ENCODE data around the gene NAE1. TPM values are rescaled to one million over a fixed set of nuclear protein-coding genes. Genes with fewer than 3 reads are reported as not detected.

Gene NAE1
- total RNA-seq (2014; rRNA removed; shearing (Covaris generic); ENCODE audit: low replicate concordance) = 60.4 and 112 TPM in 2 replicates

GRCh38 chr16:66830422-66831404, at the start of gene NAE1:
Gene NAE1 (minus strand): TSS chr16:66830976. CDS start chr16:66830899, 77 bp downstream.
- Histone ChIP-seq H3K9ac (ENCODE audit: low read length) (peak within 1 kb of the TSS; percentile 94), H2AFZ (ENCODE audit: low read length) (peak within 1 kb of the TSS; percentile 88), H3K36me3 (ENCODE audit: insufficient read depth, low read length) (peaks cover 18% of the 10 kb centered on the region; the same call in 1 of the 2 replicates), H4K20me1 (ENCODE audit: insufficient read depth, low read depth, low read length) (peaks cover 4% of the 10 kb centered on the region; the same call in 1 of the 2 replicates), H3K27ac (ENCODE audit: low read length) (peak within 1 kb of the TSS; percentile 58), H3K4me3 (ENCODE audit: low read length) (peak within 1 kb of the TSS; percentile 97), H3K27me3 (ENCODE audit: low read length) (no peaks in the 10 kb centered on the region), H3K4me1 (ENCODE audit: low read length) (peaks cover 13% of the 10 kb centered on the region), H3K9me3 (ENCODE audit: low read length) (no peaks in the 10 kb centered on the region), H3K9me2 (replicated peaks; ENCODE audit: insufficient read depth, low read length) (no peaks in the 10 kb centered on the region), H3K4me2 (ENCODE audit: low read depth, low read length, poor library complexity, severe bottlenecking) (peak within 1 kb of the TSS; percentile 65), H3K79me2 (ENCODE audit: low read length) (peaks cover 50% of the 10 kb centered on the region)
- DNase-seq = peak; percentile 96

- Histone ChIP-seq H3K9ac (ENCODE audit: low read length) (no peak overlapping the region), H3K36me3 (ENCODE audit: insufficient read depth, low read length) (no peaks in the 10 kb centered on the region), H3K27me3 (ENCODE audit: low read length) (no peaks in the 10 kb centered on the region), H2AFZ (ENCODE audit: low read length) (no peak overlapping the region), H3K9me3 (ENCODE audit: low read length) (no peaks in the 10 kb centered on the region), H3K4me1 (ENCODE audit: low read length) (peaks cover 30% of the 10 kb centered on the region), H3K4me3 (ENCODE audit: low read length) (no peak overlapping the region), H4K20me1 (ENCODE audit: insufficient read depth, low read depth, low read length) (no peaks in the 10 kb centered on the region), H3K27ac (ENCODE audit: low read length) (no peak overlapping the region), H3K9me2 (replicated peaks; ENCODE audit: insufficient read depth, low read length) (no peaks in the 10 kb centered on the region), H3K4me2 (ENCODE audit: low read depth, low read length, poor library complexity, severe bottlenecking) (no peak overlapping the region), H3K79me2 (ENCODE audit: low read length) (peaks cover 22% of the 10 kb centered on the region)
- DNase-seq = no peak
These were observed 47.3 kb upstream of the NAE1 start for GRCh38 chr16:66878067-66878466.

- Histone ChIP-seq H3K4me2 (ENCODE audit: low read depth, low read length, poor library complexity, severe bottlenecking) (no peak overlapping the region), H3K9me2 (replicated peaks; ENCODE audit: insufficient read depth, low read length) (no peaks in the 10 kb centered on the region), H3K4me1 (ENCODE audit: low read length) (peaks cover 20% of the 10 kb centered on the region), H3K36me3 (ENCODE audit: insufficient read depth, low read length) (no peaks in the 10 kb centered on the region), H4K20me1 (ENCODE audit: insufficient read depth, low read depth, low read length) (no peaks in the 10 kb centered on the region), H3K4me3 (ENCODE audit: low read length) (no peak overlapping the region), H3K9me3 (ENCODE audit: low read length) (no peaks in the 10 kb centered on the region), H3K79me2 (ENCODE audit: low read length) (no peaks in the 10 kb centered on the region), H3K27me3 (ENCODE audit: low read length) (no peaks in the 10 kb centered on the region), H2AFZ (ENCODE audit: low read length) (no peak overlapping the region), H3K9ac (ENCODE audit: low read length) (no peak overlapping the region), H3K27ac (ENCODE audit: low read length) (no peak overlapping the region)
- no peak for DNase-seq
These were observed 43.5 kb upstream of the NAE1 start for GRCh38 chr16:66874079-66874775.

- no peak for DNase-seq
- Histone ChIP-seq H3K4me2 (ENCODE audit: low read depth, low read length, poor library complexity, severe bottlenecking) (no peak overlapping the region), H3K79me2 (ENCODE audit: low read length) (no peaks in the 10 kb centered on the region), H3K4me3 (ENCODE audit: low read length) (no peak overlapping the region), H3K9me2 (replicated peaks; ENCODE audit: insufficient read depth, low read length) (no peaks in the 10 kb centered on the region), H4K20me1 (ENCODE audit: insufficient read depth, low read depth, low read length) (no peaks in the 10 kb centered on the region), H3K27ac (ENCODE audit: low read length) (no peak overlapping the region), H3K4me1 (ENCODE audit: low read length) (peaks cover 20% of the 10 kb centered on the region), H3K27me3 (ENCODE audit: low read length) (no peaks in the 10 kb centered on the region), H3K9me3 (ENCODE audit: low read length) (no peaks in the 10 kb centered on the region), H3K9ac (ENCODE audit: low read length) (no peak overlapping the region), H2AFZ (ENCODE audit: low read length) (no peak overlapping the region), H3K36me3 (ENCODE audit: insufficient read depth, low read length) (no peaks in the 10 kb centered on the region)
These were observed 42.9 kb upstream of the NAE1 start for GRCh38 chr16:66873685-66874055.

GRCh38 chr16:66872943-66873684, 42.3 kb upstream of the NAE1 start:
- Histone ChIP-seq H3K4me1 (ENCODE audit: low read length) (peaks cover 15% of the 10 kb centered on the region), H4K20me1 (ENCODE audit: insufficient read depth, low read depth, low read length) (no peaks in the 10 kb centered on the region), H3K9ac (ENCODE audit: low read length) (peak overlapping the region; percentile 62), H3K27me3 (ENCODE audit: low read length) (no peaks in the 10 kb centered on the region), H2AFZ (ENCODE audit: low read length) (peak overlapping the region; percentile 86), H3K9me2 (replicated peaks; ENCODE audit: insufficient read depth, low read length) (no peaks in the 10 kb centered on the region), H3K27ac (ENCODE audit: low read length) (no peak overlapping the region), H3K4me3 (ENCODE audit: low read length) (peak overlapping the region; percentile 62), H3K4me2 (ENCODE audit: low read depth, low read length, poor library complexity, severe bottlenecking) (peak overlapping the region; percentile 74), H3K9me3 (ENCODE audit: low read length) (no peaks in the 10 kb centered on the region), H3K79me2 (ENCODE audit: low read length) (no peaks in the 10 kb centered on the region), H3K36me3 (ENCODE audit: insufficient read depth, low read length) (no peaks in the 10 kb centered on the region)
- DNase-seq = peak; percentile 95

GRCh38 chr16:66872559-66872942, 41.8 kb upstream of the NAE1 start:
- peak overlapping the region; percentile 62 for H3K4me3 ChIP-seq (ENCODE audit: low read length)
- no peaks in the 10 kb centered on the region for H4K20me1 ChIP-seq (ENCODE audit: insufficient read depth, low read depth, low read length)
- H3K27ac ChIP-seq (ENCODE audit: low read length) = no peak overlapping the region
- DNase-seq = no peak
- H3K4me2 ChIP-seq (ENCODE audit: low read depth, low read length, poor library complexity, severe bottlenecking) = peak overlapping the region; percentile 74
- no peaks in the 10 kb centered on the region for H3K9me2 ChIP-seq (replicated peaks; ENCODE audit: insufficient read depth, low read length)
- H3K79me2 ChIP-seq (ENCODE audit: low read length) = no peaks in the 10 kb centered on the region
- peak overlapping the region; percentile 62 for H3K9ac ChIP-seq (ENCODE audit: low read length)
- peaks cover 12% of the 10 kb centered on the region for H3K4me1 ChIP-seq (ENCODE audit: low read length)
- no peaks in the 10 kb centered on the region for H3K36me3 ChIP-seq (ENCODE audit: insufficient read depth, low read length)
- H3K27me3 ChIP-seq (ENCODE audit: low read length) = no peaks in the 10 kb centered on the region
- H2AFZ ChIP-seq (ENCODE audit: low read length) = peak overlapping the region; percentile 86
- no peaks in the 10 kb centered on the region for H3K9me3 ChIP-seq (ENCODE audit: low read length)

- H3K4me1 ChIP-seq (ENCODE audit: low read length) = peaks cover 12% of the 10 kb centered on the region
- H3K27me3 ChIP-seq (ENCODE audit: low read length) = no peaks in the 10 kb centered on the region
- no peak overlapping the region for H3K9ac ChIP-seq (ENCODE audit: low read length)
- no peaks in the 10 kb centered on the region for H3K9me2 ChIP-seq (replicated peaks; ENCODE audit: insufficient read depth, low read length)
- no peaks in the 10 kb centered on the region for H4K20me1 ChIP-seq (ENCODE audit: insufficient read depth, low read depth, low read length)
- H3K4me3 ChIP-seq (ENCODE audit: low read length) = no peak overlapping the region
- H3K79me2 ChIP-seq (ENCODE audit: low read length) = no peaks in the 10 kb centered on the region
- H3K4me2 ChIP-seq (ENCODE audit: low read depth, low read length, poor library complexity, severe bottlenecking) = no peak overlapping the region
- H3K9me3 ChIP-seq (ENCODE audit: low read length) = no peaks in the 10 kb centered on the region
- no peak overlapping the region for H3K27ac ChIP-seq (ENCODE audit: low read length)
- no peak overlapping the region for H2AFZ ChIP-seq (ENCODE audit: low read length)
- no peaks in the 10 kb centered on the region for H3K36me3 ChIP-seq (ENCODE audit: insufficient read depth, low read length)
- no peak for DNase-seq
These were observed 41.1 kb upstream of the NAE1 start for GRCh38 chr16:66871840-66872239.

Measured in Karpas-422 (cell line).